ENCODE results near the gene OPCML. TPM values are rescaled to one million over a fixed set of nuclear protein-coding genes. Genes with fewer than 3 reads are reported as not detected.

OPCML gene
- total and polyA plus RNA-seq, 2 of the 13 experiments (the other 11 are each of a cell fraction or from before 2014, with no cell fraction given) = not detected

DNA sequence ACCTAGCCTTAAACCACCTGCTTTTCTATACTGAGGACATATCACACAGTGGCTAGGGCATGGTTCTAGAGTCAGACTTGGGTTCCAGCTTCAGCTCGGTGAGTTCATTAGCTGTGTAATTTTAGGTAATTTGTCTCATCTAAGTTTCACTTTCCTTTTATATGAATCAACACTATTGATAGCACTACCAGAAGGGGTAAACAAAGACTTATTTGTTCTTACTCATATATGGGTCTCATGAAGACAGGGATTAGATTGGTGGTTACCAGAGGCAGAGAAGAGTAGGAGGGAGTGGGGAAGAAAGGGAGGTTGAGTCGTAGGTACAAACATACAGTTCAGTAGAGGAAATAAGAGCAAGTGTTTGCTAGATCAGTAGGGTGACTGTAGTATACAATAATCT, 924.7 kb downstream of the OPCML start (continued):
- TF ChIP-seq HIC2 (CRISPR knock-in tag; IDR thresholded peaks at IDR 0.05; ENCODE audit: low read depth) (no peak), THYN1 (CRISPR knock-in tag; IDR thresholded peaks at IDR 0.05; ENCODE audit: borderline replicate concordance, low read depth) (no peak)

GRCh38 chr11:132605825-132606570, 926.3 kb downstream of the OPCML start:
- ChIA-PET CTCF (ENCODE audit: low intra/inter-chr PET ratio, low total read pairs) (no interaction called here), POLR2A (no interaction called here)
- in situ Hi-C loops (cut with HindIII; ENCODE audit: extremely low pct_ligation_motif_present, low pct_unique_long_range_greater_than_20kb) = no loop called here
- no peaks in the 10 kb centered on the region for H4K20me1 ChIP-seq (ENCODE audit: insufficient read depth, low read length)
- H3K4me1 ChIP-seq (ENCODE audit: insufficient read depth, low read length) = no peaks in the 10 kb centered on the region
- H3K9ac ChIP-seq (ENCODE audit: insufficient read depth, low read depth, low read length) = no peak overlapping the region
- ATAC-seq = no peak
- H3K27ac ChIP-seq (ENCODE audit: extremely low read length, insufficient read depth, low read length) = no peak overlapping the region
- H3K27me3 ChIP-seq (ENCODE audit: control insufficient read depth in 1 of 2, insufficient read depth in 2 of 2, low read length in 2 of 2) = no peaks in the 10 kb centered on the region
- TF ChIP-seq SRSF1 (optimal IDR thresholded peaks at IDR 0.05; ENCODE audit: low read depth, low read length) = no peak
- no peak for TF ChIP-seq ONECUT2 (CRISPR knock-in tag; IDR thresholded peaks at IDR 0.05)
- intact Hi-C loops (cut with micrococcal nuclease; ENCODE audit: unreplicated experiment) = no loop called here
- H3K4me3 ChIP-seq (replicated peaks in 1 of 3; ENCODE audit: insufficient read depth in 1 of 3, low read depth in 2 of 3, low read length in 3 of 3) = no peak overlapping the region
- peaks cover 86% of the 10 kb centered on the region for H3K9me3 ChIP-seq (ENCODE audit: low read length)
- H2AFZ ChIP-seq (ENCODE audit: low read length) = no peak overlapping the region
- no peaks in the 10 kb centered on the region for H3K79me2 ChIP-seq (ENCODE audit: insufficient read depth, low read length)
- no peaks in the 10 kb centered on the region for H3K36me3 ChIP-seq (replicated peaks in 1 of 2; ENCODE audit: control insufficient read depth in 1 of 2, insufficient read depth in 2 of 2, low read length in 2 of 2)
- no peak for DNase-seq (ENCODE audit: low spot score)
- WGBS (ENCODE audit: low lambda C conversion rate) = 2% methylated on average over 8 of the region's 9 CpGs
- no peak for FAIRE-seq
- no peak overlapping the region for H3K4me2 ChIP-seq (ENCODE audit: low read depth, low read length)
- no TSS peak for BruUV-seq (replicated peaks)

Measured in HepG2 (cell line).